GM12878 (cell line): Measurements from ENCODE around the gene SYNGAP1. TPM values are rescaled to one million over a fixed set of nuclear protein-coding genes. Genes with fewer than 3 reads are reported as not detected.
"Not testable (repeated sequence)": the region's sequence is repeated elsewhere in the genome, so short reads cannot be mapped to it uniquely, and the experiment has no call there.

ENCODE experiments used
- ATAC-seq: fragments of 200-7000 bp; cut with Tn5 transposase; 3 replicates; pipeline ENCODE4 v1.9.1; 2020; ENCODE audit warnings: mild to moderate bottlenecking, moderate library complexity
- BruUV-seq: library from RNA; stranded (reverse); fragments of 400-500 nt; replicated peaks from 2 replicates; lab custom pipeline; 2021; lab: Mats Ljungman, UMichigan
- CTCF ChIA-PET: fragments of 300-600 bp; sonication (Branson Sonifier 250); formaldehyde crosslinking; extraction: SDS; loops from one replicate; lab custom pipeline; 2021; ENCODE audit warnings: inconsistent platforms; lab: Yijun Ruan, JAX
- POLR2A ChIA-PET: fragments of 350-600 bp; formaldehyde crosslinking; extraction: SDS; loops from one replicate; lab custom pipeline; 2021; ENCODE audit warnings: inconsistent platforms; lab: Charles Lee
- RAD21 ChIA-PET: fragments of 300-600 bp; sonication (Branson Sonifier 250); formaldehyde crosslinking; loops from one replicate; lab custom pipeline; 2023; ENCODE audit warnings: antibody characterized with exemption; ENCODE audit not compliant: unreplicated experiment; lab: Charles Lee
- SMC1A ChIA-PET: fragments of 300-600 bp; sonication (Branson Sonifier 250); formaldehyde crosslinking; loops from one replicate; lab custom pipeline; 2023; ENCODE audit not compliant: unreplicated experiment, uncharacterized antibody; lab: Charles Lee
- DNase-seq: peaks from one replicate; pipeline ENCODE4 v3.0.0-alpha.2; 2011; ENCODE audit warnings: low read depth, low spot score
- FAIRE-seq: peaks from 3 replicates; lab custom pipeline; 2011; peaks lifted over from hg19 to GRCh38; lab: Jason Lieb, UNC
- H2AFZ ChIP-seq: 2 replicates; pipeline ENCODE4 v1.6.0; 2011; ENCODE audit warnings: low read depth, low read length, control low read depth; ENCODE audit not compliant: control insufficient read depth
- H3K27ac ChIP-seq: 2 replicates; pipeline ENCODE4 v1.5.1; 2011; ENCODE audit warnings: control low read depth; ENCODE audit not compliant: control insufficient read depth, insufficient read depth
- H3K27me3 ChIP-seq, 2 experiments: replicated peaks in 1 of 2; 2 replicates each; pipeline versions ENCODE4 v1.6.0 to v1.6.1; 2011; ENCODE audit warnings: low read length in 1 of 2; ENCODE audit not compliant: control insufficient read depth in 2 of 2, insufficient read depth in 2 of 2
- H3K36me3 ChIP-seq, 2 experiments: 2 replicates each; pipeline ENCODE4 v1.5.1; 2011; ENCODE audit warnings: low read length in 1 of 2; ENCODE audit not compliant: control insufficient read depth in 2 of 2, insufficient read depth in 2 of 2
- H3K4me1 ChIP-seq: 2 replicates; pipeline ENCODE4 v1.6.1; 2011; ENCODE audit warnings: mild to moderate bottlenecking, low read length, moderate library complexity, mixed read lengths; ENCODE audit not compliant: control insufficient read depth, insufficient read depth
- H3K4me2 ChIP-seq: 2 replicates; pipeline ENCODE4 v1.6.0; 2011; ENCODE audit warnings: control low read depth; ENCODE audit not compliant: control insufficient read depth, insufficient read depth
- H3K4me3 ChIP-seq: fragments of 200-600 bp; sonication (generic); 2 replicates; pipeline ENCODE4 v1.5.1; 2016
- H3K79me2 ChIP-seq: 2 replicates; pipeline ENCODE4 v1.6.0; 2011; ENCODE audit warnings: low read length; ENCODE audit not compliant: control insufficient read depth, insufficient read depth
- H3K9ac ChIP-seq: 2 replicates; pipeline ENCODE4 v1.8.0; 2011; ENCODE audit warnings: low read length, control low read depth, mixed read lengths; ENCODE audit not compliant: control insufficient read depth, insufficient read depth
- H3K9me3 ChIP-seq: replicated peaks from 3 replicates; pipeline ENCODE4 v1.5.1; 2011; ENCODE audit warnings: mild to moderate bottlenecking, low read length; ENCODE audit not compliant: control insufficient read depth, insufficient read depth
- H4K20me1 ChIP-seq: 2 replicates; pipeline ENCODE4 v1.6.0; 2011; ENCODE audit not compliant: control insufficient read depth, insufficient read depth
- BCL11A ChIP-seq: IDR thresholded peaks from 2 replicates; pipeline ENCODE4 v1.6.1; 2011; ENCODE audit warnings: low read depth, low read length
- BMI1 ChIP-seq: fragments of 450-650 bp; IDR thresholded peaks from 2 replicates; pipeline ENCODE4 v1.6.1; 2016; ENCODE audit warnings: mild to moderate bottlenecking, moderate library complexity, borderline replicate concordance
- EED ChIP-seq: sonication (generic); IDR thresholded peaks from 2 replicates; pipeline ENCODE4 v1.6.1; 2016; ENCODE audit warnings: antibody characterized with exemption, low read depth
- KLF5 ChIP-seq: fragments of 450-650 bp; IDR thresholded peaks from 2 replicates; pipeline ENCODE4 v1.6.1; 2014; ENCODE audit warnings: mild to moderate bottlenecking; ENCODE audit not compliant: partially characterized antibody
- RAD21 ChIP-seq: IDR thresholded peaks from 2 replicates; pipeline ENCODE4 v1.6.1; 2011; ENCODE audit warnings: mild to moderate bottlenecking, low read depth, low read length, moderate library complexity; ENCODE audit not compliant: insufficient read depth
- RB1 ChIP-seq: fragments of 450-650 bp; formaldehyde crosslinking; IDR thresholded peaks from 2 replicates; pipeline ENCODE4 v1.6.1; 2017; ENCODE audit warnings: mild to moderate bottlenecking, borderline replicate concordance
- RELA ChIP-seq: fragments of 450-650 bp; IDR thresholded peaks from 2 replicates; pipeline ENCODE4 v1.8.0; 2014; ENCODE audit warnings: borderline replicate concordance; ENCODE audit not compliant: partially characterized antibody
- SREBF2 ChIP-seq: IDR thresholded peaks from 2 replicates; pipeline ENCODE4 v1.6.1; 2012; ENCODE audit warnings: mild to moderate bottlenecking, low read length
- WRNIP1 ChIP-seq: IDR thresholded peaks from 2 replicates; pipeline ENCODE4 v1.6.1; 2011; ENCODE audit warnings: low read depth, low read length, improper control_type of control experiment, borderline replicate concordance
- YY1 ChIP-seq: IDR thresholded peaks from 2 replicates; pipeline ENCODE4 v1.6.1; 2011; ENCODE audit warnings: low read depth, mild to moderate bottlenecking, low read length
- ZNF384 ChIP-seq: IDR thresholded peaks from 2 replicates; pipeline ENCODE4 v1.6.1; 2012; ENCODE audit warnings: low read depth, mild to moderate bottlenecking, low read length, improper control_type of control experiment, borderline replicate concordance
- WGBS: methylation state at CpG from one replicate; pipeline ENCODE4 v1.1.6; 2016; ENCODE audit warnings: low lambda C conversion rate; ENCODE audit not compliant: insufficient replicate concordance, insufficient coverage; ENCODE audit errors: missing lambda C conversion rate; 5-methylcytosine and 5-hydroxymethylcytosine counted together
- in situ Hi-C: fragments of 300-500 bp; cut with MboI; formaldehyde crosslinking; loops from 9 replicates; pipeline ENCODE4 v1.14.3; 2018; ENCODE audit warnings: mixed read lengths
- intact Hi-C: fragments of 100-400 bp; cut with micrococcal nuclease; formaldehyde crosslinking; loops from one replicate; pipeline ENCODE4 v1.14.2; 2022; ENCODE audit not compliant: unreplicated experiment
- polyA plus RNA-seq, 11 experiments: library from polyadenylated mRNA; depleted of rRNA in 4 of 11; unstranded in 6 of 11; stranded (reverse) in 5 of 11; fragments of >200 nt; fragmentation: Nextera tagmentation in 4 of 11; fragmentation: Illumina TruSeq in 1 of 11; extraction: Ambion mirVana in 4 of 11; extraction: Trizol in 1 of 11; gene quantifications; 1 replicate in 1 of 11; 2 replicates in 10 of 11; pipeline versions ENCODE4 v1.2.1 to v1.2.3, GENCODE V29; 2011 to 2016; ENCODE audit warnings: inconsistent platforms in 2 of 11, missing spikeins in 2 of 11, low read depth in 1 of 11
- total RNA-seq, 4 experiments: library from RNA; depleted of rRNA in 3 of 4; stranded (reverse); fragments of >200 nt in 3 of 4; fragmentation: Illumina TruSeq in 1 of 4; extraction: Trizol in 1 of 4; gene quantifications; 2 replicates each; pipeline versions ENCODE4 v1.2.1 to v1.2.3, GENCODE V29; 2013 to 2021
- TF ChIP-seq, protein P1 (sequence below): fragments of 450-650 bp; IDR thresholded peaks from 2 replicates; pipeline ENCODE4 v1.6.1; 2016; ENCODE audit warnings: mild to moderate bottlenecking, moderate library complexity, borderline replicate concordance

The SYNGAP1 gene
- total and polyA plus RNA-seq, 10 of the 15 experiments (the other 5 are each of a cell fraction or from before 2014, with no cell fraction given): 0.05 to 9.2 (median 1.2) TPM

DNA sequence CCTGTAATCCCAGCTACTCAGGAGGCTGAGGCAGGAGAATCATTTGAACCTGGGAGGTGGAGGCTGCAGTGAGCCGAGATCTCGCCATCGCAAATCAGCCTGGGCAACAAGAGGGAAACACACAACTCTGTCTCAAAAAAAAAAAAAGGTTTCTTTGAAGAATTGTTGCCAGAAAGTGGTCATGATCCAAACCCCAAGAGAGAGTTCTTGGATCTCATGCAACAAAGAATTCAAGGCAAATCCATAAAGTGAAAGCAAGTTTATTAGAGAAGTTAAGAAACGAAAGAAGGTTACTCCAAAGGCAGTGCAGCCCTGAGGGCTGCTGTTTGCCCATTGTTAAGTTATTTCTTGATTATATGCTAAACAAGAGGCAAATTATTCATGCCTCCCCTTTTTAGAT is 42.7 kb upstream of the SYNGAP1 start (continued):
- TF ChIP-seq BCL11A: no peak
- no peak for TF ChIP-seq RB1

DNA sequence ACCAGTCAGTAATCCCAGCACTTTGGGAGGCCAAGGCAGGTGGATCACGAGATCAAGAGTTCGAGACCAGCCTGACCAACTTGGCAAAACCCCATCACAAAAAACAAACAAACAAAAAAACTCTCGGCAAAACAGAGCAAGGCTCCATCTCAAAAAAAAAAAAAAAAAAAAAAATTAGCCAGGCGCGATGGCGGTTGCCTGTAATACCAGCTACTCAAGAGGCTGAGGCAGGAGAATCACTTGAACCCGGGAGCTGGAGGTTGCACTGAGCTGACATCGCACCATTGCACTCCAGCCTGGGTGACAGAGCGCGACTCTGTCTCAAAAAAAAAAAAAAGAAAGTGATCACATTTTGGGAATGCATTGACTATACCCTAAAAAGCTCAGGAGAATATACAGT is 40.7 kb upstream of the SYNGAP1 start:
- H3K9ac ChIP-seq, H3K4me2 ChIP-seq, BruUV-seq, RAD21 ChIA-PET, POLR2A ChIA-PET, H3K27me3 ChIP-seq, SMC1A ChIA-PET, H3K36me3 ChIP-seq, ATAC-seq, H3K9me3 ChIP-seq, H3K27ac ChIP-seq, H4K20me1 ChIP-seq, FAIRE-seq, H3K4me3 ChIP-seq, DNase-seq, intact Hi-C loops, in situ Hi-C loops, H2AFZ ChIP-seq, H3K79me2 ChIP-seq, H3K4me1 ChIP-seq: not testable (repeated sequence)
- CTCF ChIA-PET: interaction anchor here (0.7 to 0.8 kb wide), 2 partner anchors 66 to 560 kb away, joined by 3 read pairs; no protein-coding TSS in a partner anchor
- WGBS: 80% methylated on average over 9 of the region's 10 CpGs

DNA sequence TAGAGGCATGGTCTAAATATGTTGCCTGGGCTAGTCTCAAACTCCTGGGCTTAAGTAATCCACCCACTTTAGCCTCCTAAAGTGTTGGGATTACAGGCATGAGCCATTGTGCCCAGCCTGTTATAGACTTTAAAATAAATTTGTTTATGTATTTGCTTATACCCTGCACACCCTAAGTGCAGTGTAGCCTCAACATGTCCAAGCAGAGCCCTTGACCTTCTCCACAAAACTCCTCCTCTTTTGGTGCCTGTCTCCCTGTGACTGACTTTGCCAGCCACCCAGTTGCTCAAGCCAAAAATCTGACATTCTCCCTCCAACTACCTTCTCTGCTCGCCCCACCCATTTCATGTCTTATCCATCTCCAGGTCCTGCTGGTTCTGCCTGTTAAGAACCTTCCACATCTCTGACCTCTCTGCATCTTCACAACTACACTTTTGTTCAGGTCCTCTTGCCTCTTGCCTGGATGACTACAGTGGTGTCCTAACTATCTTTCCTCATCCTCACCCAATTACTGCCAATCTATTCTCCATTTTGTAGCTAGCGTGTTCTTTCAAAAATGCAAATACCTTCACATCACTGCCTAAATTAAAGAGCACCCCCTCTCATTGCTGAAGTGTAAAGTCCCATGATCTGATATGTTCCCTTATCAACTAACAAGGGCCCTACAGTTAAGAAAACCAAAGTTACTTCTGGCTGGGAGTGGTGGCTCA is 39.4 kb upstream of the SYNGAP1 start:
- 23% methylated on average over 2 of the region's 2 CpGs for WGBS
- H3K79me2 ChIP-seq: no peaks in the 10 kb centered on the region
- ATAC-seq (no peak), FAIRE-seq (no peak), DNase-seq (no peak)
- ChIA-PET RAD21 (no interaction called here), CTCF (no interaction called here), SMC1A (interaction anchor here (0.8 kb wide), 1 partner anchor 46 kb away, joined by 3 read pairs; no protein-coding TSS in a partner anchor), POLR2A (interaction anchor here (0.7 kb wide), 1 partner anchor 186 kb away, joined by 4 read pairs; no protein-coding TSS in a partner anchor)
- no peaks in the 10 kb centered on the region for H3K4me1 ChIP-seq
- H3K4me2 ChIP-seq: no peak overlapping the region
- intact Hi-C loops (no loop called here), in situ Hi-C loops (no loop called here)
- no peak overlapping the region for H3K9ac ChIP-seq
- no peaks in the 10 kb centered on the region for H3K36me3 ChIP-seq
- no peaks in the 10 kb centered on the region for H3K27me3 ChIP-seq
- no peak overlapping the region; the same call in 1 of the 2 replicates for H2AFZ ChIP-seq
- no peaks in the 10 kb centered on the region for H3K9me3 ChIP-seq
- BruUV-seq: no TSS peak
- H4K20me1 ChIP-seq: no peaks in the 10 kb centered on the region
- H3K4me3 ChIP-seq: no peak overlapping the region
- no peak overlapping the region for H3K27ac ChIP-seq
- TF ChIP-seq WRNIP1: no peak
- TF ChIP-seq RELA: no peak
- TF ChIP-seq KLF5: no peak
- TF ChIP-seq SREBF2: no peak
- TF ChIP-seq EED: no peak
- TF ChIP-seq, protein P1, sequence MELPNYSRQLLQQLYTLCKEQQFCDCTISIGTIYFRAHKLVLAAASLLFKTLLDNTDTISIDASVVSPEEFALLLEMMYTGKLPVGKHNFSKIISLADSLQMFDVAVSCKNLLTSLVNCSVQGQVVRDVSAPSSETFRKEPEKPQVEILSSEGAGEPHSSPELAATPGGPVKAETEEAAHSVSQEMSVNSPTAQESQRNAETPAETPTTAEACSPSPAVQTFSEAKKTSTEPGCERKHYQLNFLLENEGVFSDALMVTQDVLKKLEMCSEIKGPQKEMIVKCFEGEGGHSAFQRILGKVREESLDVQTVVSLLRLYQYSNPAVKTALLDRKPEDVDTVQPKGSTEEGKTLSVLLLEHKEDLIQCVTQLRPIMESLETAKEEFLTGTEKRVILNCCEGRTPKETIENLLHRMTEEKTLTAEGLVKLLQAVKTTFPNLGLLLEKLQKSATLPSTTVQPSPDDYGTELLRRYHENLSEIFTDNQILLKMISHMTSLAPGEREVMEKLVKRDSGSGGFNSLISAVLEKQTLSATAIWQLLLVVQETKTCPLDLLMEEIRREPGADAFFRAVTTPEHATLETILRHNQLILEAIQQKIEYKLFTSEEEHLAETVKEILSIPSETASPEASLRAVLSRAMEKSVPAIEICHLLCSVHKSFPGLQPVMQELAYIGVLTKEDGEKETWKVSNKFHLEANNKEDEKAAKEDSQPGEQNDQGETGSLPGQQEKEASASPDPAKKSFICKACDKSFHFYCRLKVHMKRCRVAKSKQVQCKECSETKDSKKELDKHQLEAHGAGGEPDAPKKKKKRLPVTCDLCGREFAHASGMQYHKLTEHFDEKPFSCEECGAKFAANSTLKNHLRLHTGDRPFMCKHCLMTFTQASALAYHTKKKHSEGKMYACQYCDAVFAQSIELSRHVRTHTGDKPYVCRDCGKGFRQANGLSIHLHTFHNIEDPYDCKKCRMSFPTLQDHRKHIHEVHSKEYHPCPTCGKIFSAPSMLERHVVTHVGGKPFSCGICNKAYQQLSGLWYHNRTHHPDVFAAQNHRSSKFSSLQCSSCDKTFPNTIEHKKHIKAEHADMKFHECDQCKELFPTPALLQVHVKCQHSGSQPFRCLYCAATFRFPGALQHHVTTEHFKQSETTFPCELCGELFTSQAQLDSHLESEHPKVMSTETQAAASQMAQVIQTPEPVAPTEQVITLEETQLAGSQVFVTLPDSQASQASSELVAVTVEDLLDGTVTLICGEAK: no peak
- no peak for TF ChIP-seq YY1
- no peak for TF ChIP-seq BMI1
- TF ChIP-seq ZNF384: no peak
- TF ChIP-seq RAD21: no peak
